NCI-H1048 (cell line): Measurements from ENCODE around the gene PDE1A.

Source experiments
- DNase-seq: peaks from one replicate; lab custom pipeline; 2025; lab: John Stamatoyannopoulos, UW

The PDE1A gene

GRCh38 chr2:182426918-182427240, at the start of gene PDE1A:
Gene PDE1A (minus strand): TSS chr2:182427036.
- no peak for DNase-seq

GRCh38 chr2:182473635-182474034, 46.8 kb upstream of the PDE1A start:
- no peak for DNase-seq

GRCh38 chr2:182463760-182464159, 36.9 kb upstream of the PDE1A start:
- DNase-seq = no peak

GRCh38 chr2:182456784-182457183, 29.9 kb upstream of the PDE1A start:
- no peak for DNase-seq

GRCh38 chr2:182452456-182452990, 25.7 kb upstream of the PDE1A start:
- no peak for DNase-seq

- no peak for DNase-seq
Observed at GRCh38 chr2:182448371-182448770, 21.5 kb upstream of the PDE1A start.

- no peak for DNase-seq
Observed at GRCh38 chr2:182447863-182448262, 21.0 kb upstream of the PDE1A start.

GRCh38 chr2:182447163-182447562, 20.3 kb upstream of the PDE1A start:
- no peak for DNase-seq

GRCh38 chr2:182446087-182446486, 19.3 kb upstream of the PDE1A start:
- DNase-seq = no peak

GRCh38 chr2:182445391-182445965, 18.6 kb upstream of the PDE1A start:
- no peak for DNase-seq

- DNase-seq = no peak
Observed at GRCh38 chr2:182444806-182445205, 18.0 kb upstream of the PDE1A start.

GRCh38 chr2:182444170-182444569, 17.3 kb upstream of the PDE1A start:
- DNase-seq = no peak

- no peak for DNase-seq
Observed at GRCh38 chr2:182436252-182436651, 9.4 kb upstream of the PDE1A start.

GRCh38 chr2:182435754-182436153, 8.9 kb upstream of the PDE1A start:
- DNase-seq = no peak

- DNase-seq = no peak
Observed at GRCh38 chr2:182432051-182432450, 5.2 kb upstream of the PDE1A start.

- no peak for DNase-seq
Observed at GRCh38 chr2:182428476-182428875, 1.6 kb upstream of the PDE1A start.

GRCh38 chr2:182426082-182426917, 536 bp downstream of the PDE1A start:
- DNase-seq = no peak

GRCh38 chr2:182422864-182423263, 4.0 kb downstream of the PDE1A start:
- DNase-seq = no peak

- DNase-seq = no peak
Observed at GRCh38 chr2:182420669-182421068, 6.2 kb downstream of the PDE1A start.

GRCh38 chr2:182416861-182417260, 10.0 kb downstream of the PDE1A start:
- no peak for DNase-seq

- DNase-seq = no peak
Observed at GRCh38 chr2:182416191-182416590, 10.6 kb downstream of the PDE1A start.

- DNase-seq = no peak
Observed at GRCh38 chr2:182415771-182416170, 11.1 kb downstream of the PDE1A start.

- no peak for DNase-seq
Observed at GRCh38 chr2:182412858-182413257, 14.0 kb downstream of the PDE1A start.

- DNase-seq = no peak
Observed at GRCh38 chr2:182410120-182410519, 16.7 kb downstream of the PDE1A start.
